Stromal cell of bone marrow (primary cell): ENCODE measurements around the gene SAP30BP.
"Not testable (repeated sequence)": the region's sequence is repeated elsewhere in the genome, so short reads cannot be mapped to it uniquely, and the experiment has no call there.

Experiments used
- DNase-seq: peaks from one replicate; pipeline ENCODE4 v3.0.0-alpha.2; 2012; ENCODE audit warnings: low read depth

The SAP30BP gene

GRCh38 chr17:75634376-75634740 is 32.8 kb upstream of the SAP30BP start:
- no peak for DNase-seq

DNA sequence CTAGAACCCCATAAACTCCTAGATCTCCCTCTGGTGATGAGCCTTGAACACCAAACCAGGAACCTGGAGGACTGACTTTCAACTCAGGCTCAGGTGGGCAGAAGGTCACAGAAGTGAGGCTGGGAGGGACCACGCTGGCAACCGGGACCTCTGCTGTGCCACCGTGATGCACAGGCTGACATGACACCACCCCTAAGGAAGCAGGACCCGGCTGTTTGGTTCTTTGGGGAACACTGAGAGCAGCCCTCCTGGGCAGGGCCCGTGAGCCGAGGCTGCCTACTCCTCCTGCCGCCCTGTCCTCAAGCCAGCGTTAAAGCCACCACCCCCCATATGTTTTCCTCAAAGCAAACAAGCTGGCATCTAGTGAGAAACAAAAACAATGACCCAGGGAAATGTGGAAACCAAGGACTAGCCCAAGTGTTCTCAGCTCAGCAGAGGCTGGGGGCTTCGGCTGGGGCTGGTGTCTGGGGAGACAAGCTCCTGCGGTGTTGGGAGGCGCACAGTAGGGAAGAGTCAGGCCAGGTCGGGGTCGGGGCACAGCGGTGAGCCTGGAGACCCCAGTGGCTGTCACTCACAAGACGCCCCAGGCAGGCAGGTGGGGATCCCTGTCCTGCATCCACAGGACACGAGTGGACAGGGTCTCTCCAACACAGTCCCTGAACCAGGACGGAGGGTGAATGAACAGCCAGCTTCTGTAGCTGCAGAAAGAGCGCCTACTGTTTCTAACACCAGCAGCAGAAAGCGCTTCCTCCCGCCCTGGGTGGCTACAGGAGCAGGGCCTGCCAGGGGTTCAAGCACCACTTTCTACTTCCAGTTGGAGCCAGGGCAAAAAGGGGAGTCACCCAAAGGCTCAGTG is 32.2 kb upstream of the SAP30BP start:
- no peak for DNase-seq

GRCh38 chr17:75635610-75636202 is 31.4 kb upstream of the SAP30BP start:
- DNase-seq, result no peak

DNA sequence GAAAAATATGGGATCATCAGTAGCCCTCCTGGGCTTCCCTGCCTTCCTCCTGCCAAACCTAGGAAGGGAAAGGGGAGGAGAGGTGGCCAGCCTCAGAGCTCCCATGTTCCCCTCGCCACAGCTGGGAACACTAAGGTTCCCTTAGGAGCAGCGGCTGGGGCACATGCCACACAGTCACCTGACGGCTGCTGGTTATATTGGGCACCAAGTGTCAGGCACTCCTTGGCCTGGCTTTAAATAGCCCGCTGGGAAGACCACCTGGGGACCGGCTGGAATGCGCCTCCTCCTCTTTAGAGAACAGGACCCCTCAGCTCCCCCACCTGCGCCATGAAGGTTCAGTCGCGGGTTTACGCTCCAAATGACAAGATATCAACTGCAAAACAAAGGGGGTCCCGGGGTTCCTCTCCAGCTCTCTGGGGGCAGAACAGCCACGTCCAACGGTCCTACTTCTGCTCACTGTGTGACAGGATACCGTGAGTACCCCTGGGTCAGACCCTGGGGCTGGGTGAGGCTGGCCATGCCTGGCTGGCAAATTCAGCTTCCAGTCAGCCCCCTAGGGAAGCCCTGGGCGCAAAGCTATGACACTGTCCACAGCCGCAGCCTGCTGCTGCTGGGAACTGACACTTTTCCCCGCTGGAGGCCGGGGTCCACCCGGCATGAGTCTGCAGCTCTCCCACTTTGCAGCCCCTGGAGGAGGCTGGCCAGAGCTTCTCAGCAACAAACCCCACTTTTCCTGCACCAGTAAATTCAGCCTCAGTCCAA is 30.6 kb upstream of the SAP30BP start:
- DNase-seq, result no peak

- no peak for DNase-seq
Measured at GRCh38 chr17:75637143-75637538, 30.0 kb upstream of the SAP30BP start.

DNA sequence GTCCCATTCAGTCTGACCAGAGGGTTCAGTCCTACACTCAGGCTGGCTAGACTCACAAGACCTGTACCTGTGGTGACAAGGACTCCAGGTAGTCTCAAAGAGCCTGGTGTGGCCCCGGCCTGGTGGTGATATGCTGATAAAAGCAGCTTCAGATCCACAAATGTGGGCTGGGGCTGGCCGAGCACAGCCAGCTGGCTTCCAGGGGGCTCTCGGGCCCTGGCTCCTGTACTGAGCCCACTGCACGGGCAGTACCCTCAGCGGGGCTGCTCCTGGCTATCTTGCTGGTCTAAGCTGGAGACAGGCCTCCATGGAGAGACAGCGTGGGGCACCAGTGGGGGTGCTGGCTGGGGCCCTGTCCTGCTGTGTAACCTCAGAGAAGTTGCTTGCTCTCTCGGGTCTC is 29.6 kb upstream of the SAP30BP start:
- DNase-seq, result no peak

GRCh38 chr17:75638039-75638438 is 29.1 kb upstream of the SAP30BP start:
- DNase-seq, result not testable (repeated sequence)

GRCh38 chr17:75638893-75639292 is 28.2 kb upstream of the SAP30BP start:
- DNase-seq, result no peak

- no peak for DNase-seq
Measured at GRCh38 chr17:75639327-75639726, 27.8 kb upstream of the SAP30BP start.

- DNase-seq, result no peak
Measured at GRCh38 chr17:75639771-75640555, 27.2 kb upstream of the SAP30BP start.

GRCh38 chr17:75640556-75641119 is 26.5 kb upstream of the SAP30BP start:
- DNase-seq, result no peak

DNA sequence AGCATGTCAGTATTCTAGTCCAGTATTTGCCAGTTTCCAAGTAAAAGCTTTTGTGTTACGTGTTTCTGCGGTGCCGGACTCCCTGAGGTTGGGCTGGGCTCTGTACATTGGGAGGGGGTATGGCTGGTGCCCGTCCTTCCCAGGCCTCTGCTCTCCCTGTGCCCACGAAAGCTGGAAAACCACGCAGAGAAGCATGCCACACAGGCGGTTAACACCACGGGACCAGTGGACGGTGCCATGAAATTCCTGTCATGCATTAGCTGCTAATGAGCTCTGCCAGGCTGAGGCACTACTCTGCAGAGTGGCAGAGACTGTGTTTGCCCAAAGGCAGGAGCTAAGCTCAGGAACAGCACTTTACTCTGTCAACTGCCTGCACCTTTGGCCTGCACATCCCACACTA is 25.8 kb upstream of the SAP30BP start:
- DNase-seq, result no peak

- DNase-seq, result no peak
Measured at GRCh38 chr17:75642182-75642783, 24.9 kb upstream of the SAP30BP start.

- no peak for DNase-seq
Measured at GRCh38 chr17:75642784-75643642, 24.1 kb upstream of the SAP30BP start.

- no peak for DNase-seq
Measured at GRCh38 chr17:75643643-75644017, 23.5 kb upstream of the SAP30BP start.

- DNase-seq, result no peak
Measured at GRCh38 chr17:75645501-75645888, 21.6 kb upstream of the SAP30BP start.

DNA sequence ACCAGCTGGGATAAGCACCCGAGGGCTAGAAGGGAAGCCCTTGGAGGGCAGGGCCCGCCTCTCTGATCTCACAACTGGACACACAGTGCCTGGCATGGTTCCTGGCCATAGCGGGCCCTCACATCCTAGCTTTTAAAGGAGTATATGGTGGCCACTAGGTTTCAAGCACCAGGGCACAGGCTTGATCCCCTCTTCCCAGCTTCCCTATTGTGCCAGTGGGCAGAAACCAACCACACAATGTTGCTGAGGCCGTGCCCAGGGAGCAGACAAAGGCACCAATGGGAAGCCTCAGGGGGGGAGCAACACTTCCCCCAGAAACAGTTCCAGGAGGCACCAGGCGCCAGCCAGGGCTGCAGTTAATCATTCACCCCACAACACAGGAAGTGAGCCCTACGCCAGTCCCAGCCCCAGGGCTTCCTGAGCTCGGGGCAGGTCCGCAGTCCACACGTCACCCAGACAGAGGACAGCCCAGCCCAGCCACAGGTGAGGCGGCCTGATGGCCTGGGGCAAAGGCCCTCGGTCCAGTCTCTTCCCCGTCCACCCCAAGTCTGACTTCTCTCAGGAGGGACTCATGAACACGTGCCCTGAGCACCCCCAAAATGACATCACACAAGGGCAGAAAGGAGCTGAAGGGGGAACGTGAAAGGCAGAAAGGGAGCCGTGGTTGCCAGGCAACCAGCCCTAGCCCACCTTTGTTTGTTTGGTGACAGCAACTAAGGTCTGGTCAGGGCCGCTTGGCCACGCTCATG is 21.1 kb upstream of the SAP30BP start:
- no peak for DNase-seq

DNA sequence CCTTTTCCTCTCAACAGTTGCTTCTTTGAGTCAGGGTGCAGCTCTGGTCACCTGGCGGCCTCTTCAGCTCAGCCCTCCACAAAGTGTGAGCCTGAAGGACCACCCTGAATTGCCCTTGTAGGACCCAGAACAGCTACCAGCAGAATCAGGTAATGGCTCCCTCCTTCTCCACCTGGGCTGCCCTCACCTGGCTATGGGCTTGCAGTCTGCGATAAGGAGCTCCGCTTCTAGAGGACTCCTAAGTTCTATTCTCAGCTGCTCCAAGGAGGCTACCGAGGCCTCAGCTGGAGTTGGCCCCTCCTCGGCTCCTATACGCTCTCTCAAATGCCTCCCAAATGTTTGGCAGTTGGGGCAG is 20.5 kb upstream of the SAP30BP start:
- no peak for DNase-seq

GRCh38 chr17:75647061-75647460 is 20.1 kb upstream of the SAP30BP start:
- DNase-seq, result no peak

- no peak for DNase-seq
Measured at GRCh38 chr17:75647921-75648320, 19.2 kb upstream of the SAP30BP start.
